Activated CD8-positive, alpha-beta memory T cell treated with anti-CD3 and anti-CD28 coated beads, Interleukin-2, amount 50 U/mL, for 1 hour (primary cell): Measurements from ENCODE around the gene WDR74.
A peak's percentile ranks its signal among the peaks of the same experiment; 100 is the strongest.

ENCODE experiments used
- DNase-seq: peaks from one replicate; pipeline ENCODE4 v3.0.0-alpha.2; 2020; ENCODE audit errors: extremely low read depth

The WDR74 gene

GRCh38 chr11:62794201-62794775, 45.1 kb downstream of the WDR74 start:
- no peak for DNase-seq

GRCh38 chr11:62792202-62792575, 47.2 kb downstream of the WDR74 start:
- no peak for DNase-seq

- DNase-seq: peak; percentile 62
Measured at GRCh38 chr11:62791501-62792201, 47.7 kb downstream of the WDR74 start, which contains the start of gene TMEM223. Gene TMEM223, minus strand, starts transcription at chr11:62792006. Its CDS starts 12 bp downstream, at chr11:62791994.

GRCh38 chr11:62789576-62789975, 49.8 kb downstream of the WDR74 start:
- no peak for DNase-seq

- no peak for DNase-seq
Measured at GRCh38 chr11:62788991-62789390, 50.4 kb downstream of the WDR74 start.

- DNase-seq: peak; percentile 100
Measured at GRCh38 chr11:62787005-62787759, 52.2 kb downstream of the WDR74 start, which contains the start of gene TMEM179B. Gene TMEM179B, plus strand, starts transcription at chr11:62787402. Its CDS starts 30 bp downstream, at chr11:62787432.

- DNase-seq: no peak
Measured at GRCh38 chr11:62786318-62787004, 52.9 kb downstream of the WDR74 start.
